Activated T-cell treated with anti-CD3 and anti-CD28 coated beads for 1 hour (primary cell): ENCODE measurements around the gene ZMIZ1.

ENCODE experiments used
- DNase-seq: peaks from one replicate; pipeline ENCODE4 v3.0.0-alpha.2; 2020; ENCODE audit warnings: low read depth

ZMIZ1 gene

GRCh38 chr10:79153745-79154144, 85.0 kb downstream of the ZMIZ1 start:
- no peak for DNase-seq

GRCh38 chr10:79155301-79156081, 86.7 kb downstream of the ZMIZ1 start:
- DNase-seq, result no peak

DNA sequence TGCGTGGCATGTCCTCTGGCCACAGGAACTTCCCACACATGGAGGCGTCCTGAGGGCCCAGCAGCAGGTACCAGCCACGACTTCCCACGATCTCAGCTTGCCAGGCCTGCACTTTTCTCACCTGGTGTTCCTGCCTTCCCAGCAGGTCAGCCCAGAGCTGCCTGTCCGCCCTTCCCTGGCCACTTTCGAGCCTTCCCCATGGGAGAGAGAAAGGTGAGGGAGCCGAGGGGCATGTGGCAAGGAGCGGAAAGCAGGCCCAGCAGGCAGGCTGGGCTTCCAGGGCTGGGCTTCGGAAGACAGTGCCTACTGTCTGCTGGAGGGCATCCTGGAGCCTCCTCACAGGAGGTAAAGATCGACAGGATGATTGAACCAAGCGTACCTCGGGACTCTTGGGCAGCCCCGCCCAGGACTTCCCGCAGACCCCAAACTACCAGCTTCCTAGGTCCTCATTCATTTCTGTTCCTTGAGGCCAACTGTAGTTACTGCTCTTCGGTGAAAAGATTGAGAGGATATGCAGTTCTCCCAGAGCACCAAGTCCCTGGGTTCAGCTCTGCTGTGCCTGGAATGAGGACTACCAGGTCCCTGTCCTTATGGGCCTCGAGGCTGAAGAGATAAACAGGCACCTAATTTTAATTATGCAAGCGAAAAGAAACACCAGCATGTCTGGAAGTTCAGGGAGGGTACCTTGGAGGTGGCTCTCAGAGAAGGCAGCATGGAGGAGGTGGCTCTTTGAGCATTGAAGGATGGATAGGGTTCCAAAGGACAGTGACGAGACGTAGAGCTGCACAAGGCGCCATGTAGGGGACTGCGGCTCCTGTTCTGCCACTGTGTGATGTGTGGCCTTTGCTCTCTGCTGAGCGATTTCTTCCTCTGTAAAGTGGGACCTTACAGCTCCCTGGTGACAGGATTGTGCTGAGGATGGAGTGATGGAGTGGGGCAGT, 87.8 kb downstream of the ZMIZ1 start:
- no peak for DNase-seq

DNA sequence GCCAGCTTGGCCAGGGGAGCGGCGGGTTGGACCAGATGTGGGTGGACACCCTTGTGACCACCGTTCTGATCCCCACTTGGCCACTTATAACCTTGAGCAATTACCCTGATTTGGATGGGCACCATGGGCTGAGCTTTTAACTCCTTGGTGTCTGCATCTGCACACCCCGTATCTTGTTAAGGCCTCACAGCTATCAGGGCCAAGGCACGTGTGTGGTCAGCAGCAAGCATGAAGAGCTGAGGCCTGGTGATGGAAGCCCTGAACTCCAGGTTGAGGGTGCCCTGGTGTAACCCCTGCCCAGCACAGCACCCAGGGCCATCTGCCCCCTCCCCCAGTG, 89.2 kb downstream of the ZMIZ1 start:
- no peak for DNase-seq

DNA sequence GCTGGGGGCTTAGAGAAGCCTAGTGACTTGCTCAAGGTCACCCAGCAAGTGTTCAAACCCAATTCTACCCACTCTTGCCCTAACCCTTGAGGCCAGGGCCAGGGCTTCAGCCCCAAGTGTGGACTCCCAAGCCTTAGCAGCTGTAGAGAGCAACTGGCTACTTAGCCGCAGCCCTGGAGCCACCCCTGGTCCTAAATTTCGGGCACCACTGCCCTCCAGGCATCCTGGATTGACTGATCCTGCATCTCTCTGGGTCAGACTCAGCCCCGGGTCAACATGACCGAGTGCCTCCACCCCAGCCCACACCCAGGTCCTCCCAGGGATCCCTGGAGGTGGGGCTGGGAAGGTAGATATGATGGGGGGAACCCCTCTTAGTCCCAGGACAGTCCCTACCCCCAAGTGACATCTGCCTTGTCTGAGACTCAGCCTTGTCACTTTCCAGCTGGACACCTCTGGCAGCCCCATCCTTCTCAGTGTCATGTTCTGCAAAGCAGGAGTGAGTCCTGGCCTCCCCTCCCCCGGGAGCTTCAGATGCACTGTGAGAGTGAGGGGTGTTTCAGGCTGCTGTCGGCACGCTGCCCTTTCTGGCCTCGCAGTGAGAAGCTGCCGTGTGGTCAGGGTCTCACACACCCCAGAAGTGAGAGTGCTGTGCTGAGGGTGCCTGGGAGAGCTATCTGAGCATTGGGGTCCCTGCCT, 89.8 kb downstream of the ZMIZ1 start:
- DNase-seq, result no peak

DNA sequence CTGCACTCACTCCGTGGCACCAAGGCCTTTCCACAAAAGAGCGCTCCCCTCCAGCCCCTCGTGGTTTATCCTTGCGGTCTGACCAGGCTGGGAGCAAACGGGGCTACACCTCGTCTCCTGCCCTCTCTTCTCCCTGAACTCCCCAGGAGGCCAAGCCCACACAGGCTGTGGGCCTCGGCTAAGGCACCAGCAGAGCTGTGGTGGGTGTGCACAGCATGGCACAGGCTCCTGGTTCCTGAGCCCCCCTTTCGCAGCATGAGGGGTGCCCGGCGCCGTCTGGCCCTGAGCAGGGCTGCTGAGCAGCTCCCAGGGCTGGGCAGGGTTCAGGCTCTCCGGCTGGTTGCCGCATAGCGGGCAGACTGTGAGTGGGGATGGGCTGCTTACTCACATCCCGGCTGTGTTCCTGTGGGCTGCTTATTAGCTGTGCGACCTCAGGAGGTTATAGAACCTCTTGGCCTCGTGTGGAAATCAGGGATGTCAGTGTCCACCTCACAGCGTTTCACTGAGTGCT, 90.4 kb downstream of the ZMIZ1 start:
- no peak for DNase-seq

DNA sequence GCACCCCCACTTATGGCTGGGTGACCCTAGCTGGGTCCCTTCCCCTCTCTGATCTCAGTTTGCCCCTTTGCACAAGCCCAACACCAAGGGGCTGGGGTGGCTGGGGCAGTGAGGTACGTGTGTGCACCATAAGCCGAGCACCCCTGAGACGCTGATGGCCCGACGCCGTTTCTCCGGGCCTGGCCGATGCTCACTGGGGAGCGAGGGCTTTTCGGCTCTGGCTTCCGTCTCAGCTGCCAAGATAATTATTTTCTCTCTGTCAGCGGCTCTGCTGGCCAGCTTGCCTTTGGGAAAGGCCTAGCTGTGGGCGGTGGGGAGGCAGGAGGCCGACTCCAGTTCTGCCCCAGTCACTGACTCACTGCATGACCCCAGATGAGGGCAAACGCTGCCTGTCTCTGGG, 91.0 kb downstream of the ZMIZ1 start:
- DNase-seq, result no peak

- no peak for DNase-seq
Measured at GRCh38 chr10:79160191-79160590, 91.4 kb downstream of the ZMIZ1 start.

GRCh38 chr10:79161557-79161956, 92.8 kb downstream of the ZMIZ1 start:
- DNase-seq, result no peak

DNA sequence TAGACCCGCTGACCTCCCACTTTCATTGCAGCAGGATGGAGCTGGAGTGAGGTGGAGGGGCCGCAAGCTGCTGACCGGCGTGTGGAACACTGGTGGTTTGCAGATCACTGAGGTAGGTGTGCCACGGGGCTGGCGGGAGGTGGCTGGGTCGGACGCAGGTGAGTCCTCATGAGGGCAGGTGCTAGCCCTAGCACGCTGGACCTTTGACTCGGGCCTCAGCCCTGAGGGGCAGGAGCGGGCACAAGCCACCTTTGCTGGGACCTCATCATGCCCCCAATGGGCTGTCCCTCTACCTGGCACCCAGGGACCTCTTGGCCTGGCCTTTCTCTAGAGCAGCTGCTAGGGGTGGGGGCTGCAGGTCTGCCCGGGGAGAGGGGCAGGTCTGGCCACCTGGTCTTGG, 93.3 kb downstream of the ZMIZ1 start:
- DNase-seq, result no peak

DNA sequence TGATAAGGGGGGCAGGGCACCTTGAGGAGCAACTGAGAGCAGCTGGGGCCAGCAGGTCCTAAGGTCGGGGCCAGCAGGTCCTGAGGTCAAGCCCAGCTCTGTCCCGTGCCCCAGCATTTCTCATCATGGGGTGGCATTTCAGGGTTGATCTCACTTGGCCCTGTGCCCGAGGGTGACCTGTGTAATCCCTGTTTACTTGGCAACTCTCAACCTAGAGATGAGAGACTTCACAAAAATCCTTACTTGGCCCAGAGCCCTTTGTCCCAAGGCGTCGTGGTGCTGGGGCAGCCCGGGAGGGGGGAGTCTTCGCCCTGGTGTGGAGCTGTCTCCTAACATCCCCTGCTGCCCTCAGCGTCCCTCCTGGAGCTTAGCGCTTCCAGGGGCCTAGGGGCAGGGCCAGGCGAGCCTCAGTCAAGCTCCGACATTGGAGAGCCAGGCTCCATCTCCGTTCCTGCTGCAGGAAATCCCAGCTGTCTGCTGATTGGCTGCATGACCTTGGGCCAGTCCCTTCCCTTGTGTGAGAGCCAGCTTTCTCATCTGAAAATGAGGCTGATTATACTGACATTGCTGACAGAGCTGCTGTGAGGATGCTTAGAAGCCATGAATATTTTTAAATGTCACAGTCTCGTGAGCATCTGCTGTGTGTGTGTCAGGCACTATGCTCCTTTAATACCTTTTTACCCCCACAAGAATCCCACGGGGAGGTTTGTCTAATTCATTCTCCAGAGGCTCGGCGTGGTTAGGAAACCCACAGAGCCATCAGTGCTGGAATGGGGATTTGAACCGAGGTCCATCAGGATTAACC, 94.3 kb downstream of the ZMIZ1 start:
- DNase-seq, result no peak

GRCh38 chr10:79163666-79163975, 94.9 kb downstream of the ZMIZ1 start:
- DNase-seq, result no peak

DNA sequence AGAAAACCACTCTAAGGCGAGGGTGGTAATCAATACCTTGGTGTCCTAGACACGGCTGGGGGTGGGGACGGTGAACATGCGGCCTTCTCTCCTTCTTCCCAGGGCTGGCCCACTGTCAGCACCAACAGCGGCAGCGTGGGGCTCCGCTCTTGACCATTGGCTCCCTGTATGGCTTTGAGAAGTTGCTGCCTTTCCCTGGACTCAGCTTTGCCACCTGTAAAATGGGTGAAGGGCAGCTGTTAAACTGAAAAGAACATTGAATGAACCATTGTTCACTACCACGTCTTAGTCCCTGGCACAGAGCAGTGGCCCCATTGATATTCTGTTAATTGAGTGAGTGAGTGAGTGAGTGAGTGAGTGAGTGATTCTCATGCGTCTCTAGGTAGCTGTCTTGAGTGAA, 95.3 kb downstream of the ZMIZ1 start:
- DNase-seq, result no peak

- no peak for DNase-seq
Measured at GRCh38 chr10:79165070-79165778, 96.5 kb downstream of the ZMIZ1 start.

- DNase-seq, result no peak
Measured at GRCh38 chr10:79166312-79166721, 97.6 kb downstream of the ZMIZ1 start.

- DNase-seq, result no peak
Measured at GRCh38 chr10:79166741-79167140, 98.0 kb downstream of the ZMIZ1 start.

DNA sequence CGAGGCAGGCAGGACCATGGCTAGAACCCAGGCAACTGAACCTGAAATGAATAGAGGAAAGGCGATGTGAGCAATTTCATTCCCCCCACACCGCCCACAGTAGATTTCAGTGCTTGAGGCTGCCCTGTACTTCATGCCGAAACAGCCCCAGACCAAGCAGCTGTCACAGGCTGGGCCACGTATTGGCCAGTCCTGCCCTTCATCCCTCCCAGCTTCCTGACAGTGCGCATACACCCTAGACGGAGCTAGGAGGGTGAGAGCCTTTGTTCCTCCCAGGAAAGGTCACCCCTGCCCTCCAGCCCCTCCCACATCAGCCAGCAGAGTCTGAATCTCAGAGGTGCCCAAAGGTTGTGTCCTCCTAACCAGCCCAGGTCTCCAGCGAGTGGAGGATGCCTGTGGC, 98.8 kb downstream of the ZMIZ1 start:
- no peak for DNase-seq

GRCh38 chr10:79168210-79168609, 99.4 kb downstream of the ZMIZ1 start:
- DNase-seq, result no peak

GRCh38 chr10:79170226-79170752, 101.5 kb downstream of the ZMIZ1 start:
- DNase-seq, result no peak

DNA sequence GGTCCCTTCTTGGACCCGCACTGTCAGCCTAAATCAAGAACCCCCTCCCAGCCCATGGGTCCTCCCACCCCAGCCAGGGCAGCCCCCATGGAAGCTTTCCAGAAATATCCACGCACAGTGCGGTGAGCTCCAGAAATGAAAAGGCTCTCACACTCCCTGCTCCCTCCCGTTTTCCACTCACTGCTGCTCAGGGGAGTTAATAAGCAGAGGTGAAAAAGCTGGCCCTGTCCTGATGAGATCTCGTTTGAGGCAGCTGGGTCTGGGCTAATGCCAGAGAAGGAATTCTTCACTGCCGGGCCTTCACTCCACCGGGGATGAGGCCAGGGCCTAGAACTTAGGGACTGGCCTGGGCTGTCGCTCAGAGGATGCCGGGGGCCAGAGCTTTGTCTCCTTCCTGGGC, 102.2 kb downstream of the ZMIZ1 start:
- no peak for DNase-seq

- DNase-seq, result no peak
Measured at GRCh38 chr10:79171504-79171903, 102.7 kb downstream of the ZMIZ1 start.
